ENCODE data around the gene CCDC6. TPM values are rescaled to one million over a fixed set of nuclear protein-coding genes. Genes with fewer than 3 reads are reported as not detected.

CCDC6 gene
- total and polyA plus RNA-seq, 2 of the 8 experiments (the other 6 are each of a cell fraction or from before 2014, with no cell fraction given) = 42.2 to 74.4 TPM

- Histone ChIP-seq H3K23me2 (ENCODE audit: low read depth, low read length) (peaks cover 12% of the 10 kb centered on the region), H2AFZ (ENCODE audit: low read length) (no peak overlapping the region), H4K8ac (ENCODE audit: extremely low read depth, insufficient read depth, low read length) (no peak overlapping the region), H4K20me1 (replicated peaks in 1 of 2; ENCODE audit: control insufficient read depth in 1 of 2, insufficient read depth in 2 of 2, low read length in 2 of 2) (peaks cover 34 to 46% of the 10 kb centered on the region in 2 experiments), H3K9me3 (ENCODE audit: insufficient read depth in 2 of 2, low read depth in 1 of 2, low read length in 1 of 2) (no peaks in the 10 kb centered on the region), H4K5ac (ENCODE audit: insufficient read length, low read depth, low read length) (no peak overlapping the region), H3K27ac (ENCODE audit: low read depth, low read length) (no peak overlapping the region), H3K4me1 (replicated peaks in 1 of 4; ENCODE audit: control insufficient read depth in 3 of 4, insufficient read depth in 4 of 4, low read length in 3 of 4) (peaks cover 6 to 21% (median 17%) of the 10 kb centered on the region in 4 experiments), H3K4me2 (ENCODE audit: insufficient read depth in 1 of 2, low read depth in 2 of 2, low read length in 2 of 2) (no peak overlapping the region), H3K4me3 (ENCODE audit: extremely low read depth in 1 of 4, insufficient read depth in 2 of 4, low read depth in 3 of 4, low read length in 4 of 4) (no peak overlapping the region), H3K18ac (ENCODE audit: extremely low read depth, low read length) (no peak overlapping the region), H3K9ac (replicated peaks in 1 of 4; ENCODE audit: extremely low read depth in 1 of 4, low read depth in 3 of 4, low read length in 3 of 4) (no peak overlapping the region), H3K36me3 (ENCODE audit: control insufficient read depth in 2 of 4, insufficient read depth in 4 of 4, low read length in 3 of 4) (no peaks in the 10 kb centered on the region), H3K4ac (replicated peaks; ENCODE audit: insufficient read length, low read depth, low read length) (no peak overlapping the region), H2BK120ac (replicated peaks; ENCODE audit: low read depth, low read length) (no peak overlapping the region), H2BK12ac (ENCODE audit: low read depth, low read length) (no peak overlapping the region), H2BK15ac (ENCODE audit: low read length) (no peak overlapping the region), H3K23ac (ENCODE audit: insufficient read length) (no peak overlapping the region), H4K91ac (replicated peaks; ENCODE audit: insufficient read length, low read length) (no peak overlapping the region), H3K56ac (replicated peaks; ENCODE audit: insufficient read length, low read depth, low read length) (no peak overlapping the region), H3K79me1 (ENCODE audit: low read depth, low read length) (peaks cover 12% of the 10 kb centered on the region), H2BK5ac (ENCODE audit: low read depth, low read length) (no peak overlapping the region), H2BK20ac (ENCODE audit: low read length) (no peak overlapping the region), H3K27me3 (replicated peaks in 1 of 4; ENCODE audit: control insufficient read depth in 3 of 4, extremely low read depth in 1 of 4, insufficient read depth in 3 of 4, low read length in 3 of 4) (no peaks in the 10 kb centered on the region), H2AK5ac (ENCODE audit: low read depth, low read length) (no peak overlapping the region), H3K14ac (ENCODE audit: insufficient read length) (no peak overlapping the region), H3K79me2 (ENCODE audit: control insufficient read depth in 1 of 2, insufficient read depth in 2 of 2, low read length in 2 of 2) (peaks cover 61 to 90% of the 10 kb centered on the region in 2 experiments)
- FAIRE-seq (no peak), DNase-seq (ENCODE audit: low read depth in 1 of 2, low spot score in 2 of 2) (no peak)
- TF ChIP-seq EGR1 (IDR thresholded peaks at IDR 0.05; ENCODE audit: borderline replicate concordance, low read depth, low read length) (no peak), RXRA (IDR thresholded peaks at IDR 0.05; ENCODE audit: insufficient read depth, low read depth, low read length) (no peak), BRCA1 (IDR thresholded peaks at IDR 0.05; ENCODE audit: low read depth, low read length) (no peak), TBP (IDR thresholded peaks at IDR 0.05; ENCODE audit: low read depth, low read length) (no peak), SRF (IDR thresholded peaks at IDR 0.05; ENCODE audit: low read depth, low read length) (no peak), NRF1 (IDR thresholded peaks at IDR 0.05; ENCODE audit: low read depth, low read length) (no peak), KDM5A (IDR thresholded peaks at IDR 0.05; ENCODE audit: low read length) (no peak), POU5F1 (IDR thresholded peaks at IDR 0.05; ENCODE audit: low read depth, low read length) (no peak), HDAC2 (IDR thresholded peaks at IDR 0.05; ENCODE audit: borderline replicate concordance in 1 of 2, low read depth in 2 of 2, low read length in 2 of 2) (no peak), TCF12 (IDR thresholded peaks at IDR 0.05; ENCODE audit: low read depth, low read length) (no peak), CTCF (IDR thresholded peaks at IDR 0.05; ENCODE audit: control extremely low read depth in 1 of 3, insufficient read depth in 1 of 3, low read depth in 1 of 3, low read length in 3 of 3) (no peak), KDM4A (IDR thresholded peaks at IDR 0.05; ENCODE audit: low read depth, low read length, severe bottlenecking) (no peak)
- ChIA-PET POLR2A (ENCODE audit: partially characterized antibody) (interaction anchor here (0.6 to 7.8 kb wide), 3 partner anchors 10 to 1388 kb away, joined by 3 to 90 read pairs (median 5); no protein-coding TSS in a partner anchor), CTCF (ENCODE audit: partially characterized antibody) (interaction anchor here (0.9 to 1.7 kb wide), 4 partner anchors 10 to 82 kb away, joined by 3 to 5 read pairs (median 3); no protein-coding TSS in a partner anchor)
- 82% methylated on average over 4 of the region's 4 CpGs; no CpG with 5 or more reads in 1 of the 2 experiments for WGBS, 2 experiments (ENCODE audit: extremely low coverage in 1 of 2, insufficient coverage in 1 of 2, insufficient read length in 1 of 2, insufficient replicate concordance in 2 of 2, low coverage in 1 of 2, low lambda C conversion rate in 2 of 2, missing lambda C conversion rate in 1 of 2)
Measured at GRCh38 chr10:59902016-59902415, 4.3 kb downstream of the CCDC6 start.

Measured in H1 (cell line).